SK-N-SH (cell line): ENCODE results near the gene IDUA. TPM values are rescaled to one million over a fixed set of nuclear protein-coding genes. Genes with fewer than 3 reads are reported as not detected.

ENCODE experiments used
- CTCF ChIA-PET: fragments of 300-600, 350-600 bp; formaldehyde crosslinking; extraction: SDS; loops from one replicate; lab custom pipeline; 2021; lab: Yijun Ruan, JAX
- POLR2A ChIA-PET: fragments of 350-600 bp; sonication (Branson Sonifier 250); formaldehyde crosslinking; extraction: SDS; loops from one replicate; lab custom pipeline; 2020; ENCODE audit warnings: antibody characterized with exemption, inconsistent platforms; lab: Yijun Ruan, JAX
- DNase-seq: peaks from one replicate; pipeline ENCODE4 v3.0.0; 2012
- H2AFZ ChIP-seq: fragments of 200-600 bp; sonication (generic); 2 replicates; pipeline ENCODE4 v1.8.1; 2016; ENCODE audit warnings: antibody characterized with exemption, mild to moderate bottlenecking, low read depth
- H3F3A ChIP-seq: fragments of 200-600 bp; sonication (generic); replicated peaks from 2 replicates; pipeline ENCODE3; 2016; ENCODE audit warnings: antibody characterized with exemption, mild to moderate bottlenecking; ENCODE audit not compliant: insufficient read depth
- H3K27ac ChIP-seq, 2 experiments: fragments of 200-500 bp in 1 of 2; fragments of 200-600 bp in 1 of 2; sonication (Bioruptor generic) in 1 of 2; sonication (generic), shearing (Covaris generic) in 1 of 2; 2 replicates each; pipeline versions ENCODE4 v1.5.1 to v1.6.1; 2014 to 2016; ENCODE audit warnings: low read depth in 2 of 2, inconsistent platforms in 1 of 2, low read length in 1 of 2, mild to moderate bottlenecking in 1 of 2, mixed read lengths in 1 of 2
- H3K27me3 ChIP-seq: fragments of 200-600 bp; sonication (generic), shearing (Covaris generic); 2 replicates; pipeline ENCODE4 v1.6.1; 2016; ENCODE audit warnings: mixed run types; ENCODE audit not compliant: insufficient read depth
- H3K36me3 ChIP-seq, 2 experiments: fragments of 200-500 bp in 1 of 2; fragments of 200-600 bp in 1 of 2; sonication (Bioruptor generic) in 1 of 2; sonication (generic) in 1 of 2; replicated peaks in 1 of 2; 2 replicates each; pipeline versions ENCODE3 to v1.5.1; 2014 to 2016; ENCODE audit warnings: low read length in 1 of 2, mild to moderate bottlenecking in 1 of 2; ENCODE audit not compliant: insufficient read depth in 2 of 2, control insufficient read depth in 1 of 2
- H3K4me1 ChIP-seq, 2 experiments: fragments of 200-500 bp in 1 of 2; fragments of 200-600 bp in 1 of 2; sonication (Bioruptor generic) in 1 of 2; sonication (generic), shearing (Covaris generic) in 1 of 2; 2 replicates each; pipeline versions ENCODE4 v1.5.1 to v1.6.1; 2014 to 2016; ENCODE audit warnings: low read depth in 1 of 2, low read length in 1 of 2, mixed run types in 1 of 2; ENCODE audit not compliant: insufficient read depth in 2 of 2, control insufficient read depth in 1 of 2
- H3K4me2 ChIP-seq: fragments of 200-600 bp; sonication (generic), shearing (Covaris generic); 2 replicates; pipeline ENCODE4 v1.6.1; 2017; ENCODE audit warnings: mixed run types
- H3K4me3 ChIP-seq, 2 experiments: fragments of 200-500 bp in 1 of 2; fragments of 200-600 bp in 1 of 2; sonication (Bioruptor generic) in 1 of 2; sonication (generic), shearing (Covaris generic) in 1 of 2; 2 replicates each; pipeline versions ENCODE4 v1.5.1 to v1.8.1; 2014 to 2016; ENCODE audit warnings: low read depth in 2 of 2, inconsistent platforms in 1 of 2, low read length in 1 of 2, mild to moderate bottlenecking in 1 of 2, mixed read lengths in 1 of 2, moderate library complexity in 1 of 2
- H3K79me2 ChIP-seq: fragments of 200-600 bp; sonication (generic); 2 replicates; pipeline ENCODE4 v1.8.1; 2017; ENCODE audit warnings: mild to moderate bottlenecking; ENCODE audit not compliant: insufficient read depth
- H3K9ac ChIP-seq: fragments of 200-600 bp; sonication (generic); 2 replicates; pipeline ENCODE4 v1.6.1; 2017; ENCODE audit warnings: mixed run types
- H3K9me2 ChIP-seq: fragments of 200-600 bp; sonication (generic); 2 replicates; pipeline ENCODE4 v1.6.1; 2017; ENCODE audit warnings: mixed run types
- H3K9me3 ChIP-seq: fragments of 200-600 bp; sonication (generic); 2 replicates; pipeline ENCODE4 v1.6.1; 2017; ENCODE audit warnings: mixed run types, mild to moderate bottlenecking, moderate library complexity
- H4K20me1 ChIP-seq: fragments of 200-600 bp; sonication (generic); 2 replicates; pipeline ENCODE4 v1.6.1; 2017; ENCODE audit warnings: mild to moderate bottlenecking, mixed run types; ENCODE audit not compliant: insufficient read depth
- CHD2 ChIP-seq: fragments of 150-350 bp; IDR thresholded peaks from 2 replicates; pipeline ENCODE4 v1.6.1; 2018; ENCODE audit warnings: low read length; ENCODE audit not compliant: partially characterized antibody
- EP300 ChIP-seq, 2 experiments: IDR thresholded peaks; 2 replicates each; pipeline versions ENCODE4 v1.4.0 to v1.6.1; 2012; ENCODE audit warnings: borderline replicate concordance in 1 of 2, low read depth in 1 of 2, low read length in 1 of 2
- FOSL2 ChIP-seq: IDR thresholded peaks from 2 replicates; pipeline ENCODE4 v1.4.0; 2012; ENCODE audit warnings: low read depth, mild to moderate bottlenecking, moderate library complexity, borderline replicate concordance
- GABPA ChIP-seq: IDR thresholded peaks from 2 replicates; pipeline ENCODE4 v1.4.0; 2012; ENCODE audit warnings: low read depth, mild to moderate bottlenecking
- GATA2 ChIP-seq: sonication (generic); formaldehyde crosslinking; IDR thresholded peaks from 2 replicates; pipeline ENCODE4 v1.5.0; 2020; ENCODE audit warnings: mild to moderate bottlenecking, missing genetic modification reagents
- IRF3 ChIP-seq: fragments of 150-350 bp; IDR thresholded peaks from 2 replicates; pipeline ENCODE4 v1.6.1; 2016; ENCODE audit warnings: mild to moderate bottlenecking, low read depth, low read length
- MXI1 ChIP-seq: IDR thresholded peaks from 2 replicates; pipeline ENCODE4 v1.6.1; 2012; ENCODE audit warnings: mild to moderate bottlenecking, low read depth, low read length, improper control_type of control experiment
- NRF1 ChIP-seq: IDR thresholded peaks from 2 replicates; pipeline ENCODE4 v1.6.1; 2012; ENCODE audit warnings: low read depth, mild to moderate bottlenecking, low read length
- PBX3 ChIP-seq: IDR thresholded peaks from 2 replicates; pipeline ENCODE4; 2012
- RAD21 ChIP-seq: IDR thresholded peaks from 2 replicates; pipeline ENCODE4 v1.6.1; 2012; ENCODE audit warnings: mild to moderate bottlenecking, low read length
- RFX5 ChIP-seq: IDR thresholded peaks from 2 replicates; pipeline ENCODE4 v1.6.1; 2012; ENCODE audit warnings: mild to moderate bottlenecking, improper control_type of control experiment, low read length
- RXRA ChIP-seq: IDR thresholded peaks from 2 replicates; pipeline ENCODE4 v1.4.0; 2012; ENCODE audit warnings: low read depth, mild to moderate bottlenecking, borderline replicate concordance
- SIN3A ChIP-seq: IDR thresholded peaks from 2 replicates; pipeline ENCODE4 v1.6.1; 2012; ENCODE audit warnings: low read depth, mild to moderate bottlenecking, low read length, moderate library complexity, borderline replicate concordance
- ZBTB33 ChIP-seq: IDR thresholded peaks from 2 replicates; pipeline ENCODE4 v1.4.0; 2012; ENCODE audit warnings: low read depth, borderline replicate concordance
- WGBS: methylation state at CpG from one replicate; pipeline ENCODE4 v1.1.6; 2017; ENCODE audit warnings: low lambda C conversion rate; 5-methylcytosine and 5-hydroxymethylcytosine counted together
- polyA plus RNA-seq, 3 experiments: library from polyadenylated mRNA; depleted of rRNA; stranded (reverse); fragments of >200 nt; gene quantifications; 2 replicates each; pipeline ENCODE4 v1.2.3, GENCODE V29; 2012

The IDUA gene
- polyA plus RNA-seq, 1 of the 3 experiments (the other 2 are of a cell fraction), result 24.4 TPM

- Histone ChIP-seq H2AFZ (no peak overlapping the region), H3K4me1 (no peaks in the 10 kb centered on the region), H4K20me1 (no peaks in the 10 kb centered on the region), H3K27me3 (no peaks in the 10 kb centered on the region), H3K9ac (no peak overlapping the region), H3K9me2 (no peaks in the 10 kb centered on the region), H3K79me2 (no peaks in the 10 kb centered on the region), H3K27ac (no peak overlapping the region), H3F3A (no peaks in the 10 kb centered on the region), H3K4me2 (no peak overlapping the region)
- ChIA-PET CTCF (no interaction called here), POLR2A (no interaction called here)
- WGBS, result 100% methylated on average over 2 of the region's 16 CpGs
- DNase-seq, result peak; percentile 31
- no peak for TF ChIP-seq MXI1
- no peak for TF ChIP-seq EP300 (IDR thresholded peaks at IDR 0.05; ENCODE audit: borderline replicate concordance in 1 of 2, low read depth in 1 of 2, low read length in 1 of 2)
- no peak for TF ChIP-seq FOSL2
- no peak for TF ChIP-seq PBX3
- TF ChIP-seq GATA2 (CRISPR knock-in tag), result no peak
- TF ChIP-seq, all 33 proteins: peak for 0
- no peak overlapping the region for H3K4me3 ChIP-seq
- H3K9me3 ChIP-seq, result no peaks in the 10 kb centered on the region
- peaks cover 0 to 53% of the 10 kb centered on the region in 2 experiments for H3K36me3 ChIP-seq
Observed at GRCh38 chr4:960140-960635, 26.7 kb upstream of the IDUA start.

- WGBS, result 90% methylated on average over 6 of the region's 35 CpGs
- TF ChIP-seq ZBTB33 (no peak), IRF3 (no peak), RAD21 (no peak), RXRA (no peak), PBX3 (no peak), CHD2 (no peak), SIN3A (no peak), GATA2 (CRISPR knock-in tag) (no peak), MXI1 (no peak), GABPA (no peak), RFX5 (no peak), NRF1 (no peak)
- TF ChIP-seq, all 33 proteins: peak for 0
- no peak overlapping the region for H3K27ac ChIP-seq
- no peak overlapping the region for H3K4me3 ChIP-seq
- H3K79me2 ChIP-seq, result no peaks in the 10 kb centered on the region
- CTCF ChIA-PET, result interaction anchor here (0.9 kb wide), 1 partner anchor 26 kb away, joined by 3 read pairs; the partner anchor contains the start of gene IDUA
- no peaks in the 10 kb centered on the region for H3K27me3 ChIP-seq
- no peaks in the 10 kb centered on the region for H3K4me1 ChIP-seq
- H3F3A ChIP-seq, result no peaks in the 10 kb centered on the region
- peak; percentile 29 for DNase-seq
- H3K9me3 ChIP-seq, result no peaks in the 10 kb centered on the region
- no peaks in the 10 kb centered on the region for H3K9me2 ChIP-seq
- peaks cover 0 to 59% of the 10 kb centered on the region in 2 experiments for H3K36me3 ChIP-seq
- H3K9ac ChIP-seq, result no peak overlapping the region
- H4K20me1 ChIP-seq, result no peaks in the 10 kb centered on the region
- H2AFZ ChIP-seq, result no peak overlapping the region
- POLR2A ChIA-PET, result no interaction called here
- no peak overlapping the region for H3K4me2 ChIP-seq
Observed at GRCh38 chr4:960636-961350, 26.1 kb upstream of the IDUA start.
